Left ventricle myocardium superior (tissue), 1 donor: Measurements from ENCODE around the gene MTA3. TPM values are rescaled to one million over a fixed set of nuclear protein-coding genes. Genes with fewer than 3 reads are reported as not detected.
A peak's percentile ranks its signal among the peaks of the same experiment; 100 is the strongest.

Experiments used
- ATAC-seq: fragments of 200-7000 bp; cut with Tn5 transposase; one replicate; pipeline ENCODE4 v1.9.1; 2020; ENCODE audit warnings: mild to moderate bottlenecking, moderate library complexity
- DNase-seq: peaks from one replicate; pipeline ENCODE4 v3.0.0-alpha.2; 2020
- intact Hi-C: fragments of 100-400 bp; cut with micrococcal nuclease; formaldehyde crosslinking; loops from one replicate; pipeline ENCODE4 v1.11.0; 2022
- total RNA-seq: library from RNA; stranded (reverse); fragmentation: NEBNext Ultra II Directional; extraction: Animal tissue kit (Norgen Biotek cat#: 25700); gene quantifications from one replicate; pipeline ENCODE4 v1.2.1, GENCODE V29; 2021
- donor health status: DM: no; HTN: yes; CAD: no; lungs with severe emphysema.

Gene MTA3
- total RNA-seq, 1 donor from 2014 or later: 17.6 TPM

- intact Hi-C loops: no loop called here
- DNase-seq (no peak), ATAC-seq (no peak)
Observed at GRCh38 chr2:42645551-42645950, 77.1 kb downstream of the MTA3 start.

GRCh38 chr2:42648796-42649195, 80.4 kb downstream of the MTA3 start:
- DNase-seq: no peak
- intact Hi-C loops: no loop called here
- no peak for ATAC-seq

- ATAC-seq (no peak), DNase-seq (no peak)
- intact Hi-C loops: no loop called here
Observed at GRCh38 chr2:42651057-42651456, 82.6 kb downstream of the MTA3 start.

- intact Hi-C loops: no loop called here
- ATAC-seq: no peak
- no peak for DNase-seq
Observed at GRCh38 chr2:42652086-42652485, 83.7 kb downstream of the MTA3 start.

- intact Hi-C loops: no loop called here
- ATAC-seq (no peak), DNase-seq (no peak)
Observed at GRCh38 chr2:42653039-42653438, 84.6 kb downstream of the MTA3 start.

GRCh38 chr2:42653908-42654445, 85.5 kb downstream of the MTA3 start:
- intact Hi-C loops: no loop called here
- DNase-seq (no peak), ATAC-seq (no peak)

GRCh38 chr2:42658306-42658705, 89.9 kb downstream of the MTA3 start:
- intact Hi-C loops: no loop called here
- no peak for DNase-seq
- ATAC-seq: no peak

- no peak for ATAC-seq
- no peak for DNase-seq
- intact Hi-C loops: no loop called here
Observed at GRCh38 chr2:42659609-42660008, 91.2 kb downstream of the MTA3 start.

- intact Hi-C loops: loop anchor here (2.0 kb wide), 1 partner anchor 168 kb away; no protein-coding TSS in a partner anchor
- DNase-seq (peak; percentile 62), ATAC-seq (peak; percentile 86)
Observed at GRCh38 chr2:42663106-42663780, 94.8 kb downstream of the MTA3 start.

- ATAC-seq (no peak), DNase-seq (no peak)
- intact Hi-C loops: loop anchor here (2.0 kb wide), 1 partner anchor 169 kb away; no protein-coding TSS in a partner anchor
Observed at GRCh38 chr2:42663828-42664227, 95.4 kb downstream of the MTA3 start.

GRCh38 chr2:42673989-42674579, 105.7 kb downstream of the MTA3 start:
- ATAC-seq: no peak
- DNase-seq: no peak
- intact Hi-C loops: no loop called here

- DNase-seq (no peak), ATAC-seq (no peak)
- intact Hi-C loops: no loop called here
Observed at GRCh38 chr2:42675815-42676214, 107.4 kb downstream of the MTA3 start.

GRCh38 chr2:42685303-42685702, 116.9 kb downstream of the MTA3 start:
- intact Hi-C loops: no loop called here
- DNase-seq (no peak), ATAC-seq (no peak)

- intact Hi-C loops: no loop called here
- ATAC-seq (no peak), DNase-seq (no peak)
Observed at GRCh38 chr2:42693013-42693615, 124.7 kb downstream of the MTA3 start.

- DNase-seq (no peak), ATAC-seq (no peak)
- intact Hi-C loops: no loop called here
Observed at GRCh38 chr2:42693688-42694479, 125.5 kb downstream of the MTA3 start.

- ATAC-seq (no peak), DNase-seq (no peak)
- intact Hi-C loops: no loop called here
Observed at GRCh38 chr2:42696987-42697386, 128.6 kb downstream of the MTA3 start.

GRCh38 chr2:42698940-42699339, 130.5 kb downstream of the MTA3 start:
- intact Hi-C loops: no loop called here
- DNase-seq (no peak), ATAC-seq (no peak)

GRCh38 chr2:42706836-42707235, 138.4 kb downstream of the MTA3 start:
- ATAC-seq (no peak), DNase-seq (no peak)
- intact Hi-C loops: no loop called here

GRCh38 chr2:42708179-42708578, 139.7 kb downstream of the MTA3 start:
- DNase-seq (no peak), ATAC-seq (no peak)
- intact Hi-C loops: no loop called here

GRCh38 chr2:42711896-42712295, 143.5 kb downstream of the MTA3 start:
- ATAC-seq: no peak
- intact Hi-C loops: no loop called here
- DNase-seq: no peak
